GOT3 (cell line): ENCODE measurements around the gene ARL8B.
"Not testable (repeated sequence)": the region's sequence is repeated elsewhere in the genome, so short reads cannot be mapped to it uniquely, and the experiment has no call there.

Experiments used
- DNase-seq: peaks from one replicate; lab custom pipeline; 2025; ENCODE audit warnings: mixed read lengths; lab: John Stamatoyannopoulos, UW

Gene ARL8B

DNA sequence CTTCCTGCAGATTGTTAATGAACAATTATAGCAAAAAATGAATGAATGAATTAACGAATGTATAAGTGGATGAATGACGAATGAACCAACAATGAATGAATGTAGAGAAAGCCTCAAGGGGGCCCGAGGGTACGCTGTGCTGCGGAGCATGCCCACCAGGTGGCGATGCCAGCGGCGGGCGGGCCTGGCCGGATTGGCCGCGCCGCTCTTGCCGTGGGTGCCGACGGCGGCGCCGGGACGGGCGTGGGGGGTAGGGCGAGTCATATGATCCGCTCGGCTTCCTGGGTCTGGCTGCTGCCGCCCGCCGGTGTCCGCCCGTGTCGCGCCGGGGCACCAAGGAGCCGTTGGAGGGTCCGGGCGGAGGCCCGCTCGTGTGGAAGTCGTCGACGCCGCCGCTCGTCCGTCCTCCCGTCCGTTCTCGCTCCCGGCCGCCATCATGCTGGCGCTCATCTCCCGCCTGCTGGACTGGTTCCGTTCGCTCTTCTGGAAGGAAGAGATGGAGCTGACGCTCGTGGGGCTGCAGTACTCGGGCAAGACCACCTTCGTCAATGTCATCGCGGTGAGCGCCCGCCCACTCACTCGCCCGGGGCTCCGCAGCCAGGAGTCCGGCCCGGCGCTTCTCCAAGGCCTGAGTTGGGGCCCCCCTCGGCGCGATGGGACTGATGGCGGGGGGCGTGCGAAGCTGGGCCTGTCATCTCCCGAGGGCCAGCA, at the start of gene ARL8B:
Gene ARL8B, plus strand, starts transcription at position 263 of the 711 bp plus-strand sequence. Its CDS starts 174 bp downstream, at position 437.
- DNase-seq = peak; percentile 77

DNA sequence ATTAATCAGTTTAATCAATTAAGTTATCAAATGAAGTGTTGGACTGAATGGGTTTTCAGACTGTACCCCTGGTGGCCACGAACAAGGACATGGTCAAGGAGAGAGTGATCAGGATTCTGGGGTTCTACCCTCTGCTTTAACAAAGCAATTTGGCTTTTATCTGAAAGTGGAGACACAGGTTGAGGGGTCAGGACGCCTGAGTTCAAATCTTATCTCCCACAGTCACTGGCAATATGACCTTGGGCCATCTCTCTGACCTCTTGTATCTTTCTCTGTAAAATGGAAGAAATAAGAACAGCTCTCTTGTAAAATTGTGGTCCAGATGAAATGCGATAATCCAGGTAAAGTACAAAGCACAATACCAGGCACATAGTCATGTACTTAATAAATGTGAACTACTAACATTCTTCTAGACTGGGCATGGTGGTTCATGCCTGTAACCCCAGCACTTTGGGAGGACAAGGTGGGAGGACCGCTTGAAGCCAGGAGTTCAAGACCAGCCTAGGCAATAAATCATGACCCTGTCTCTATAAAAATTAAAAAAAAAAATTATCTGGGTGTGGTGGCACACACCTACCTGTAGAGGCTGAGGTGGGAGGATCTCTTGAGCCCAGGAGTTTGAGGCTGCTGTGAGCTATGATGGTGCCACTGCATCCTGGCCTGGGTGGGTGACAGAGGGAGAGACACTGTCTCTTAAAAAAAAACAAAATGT, 48.6 kb upstream of the ARL8B start:
- DNase-seq = no peak

DNA sequence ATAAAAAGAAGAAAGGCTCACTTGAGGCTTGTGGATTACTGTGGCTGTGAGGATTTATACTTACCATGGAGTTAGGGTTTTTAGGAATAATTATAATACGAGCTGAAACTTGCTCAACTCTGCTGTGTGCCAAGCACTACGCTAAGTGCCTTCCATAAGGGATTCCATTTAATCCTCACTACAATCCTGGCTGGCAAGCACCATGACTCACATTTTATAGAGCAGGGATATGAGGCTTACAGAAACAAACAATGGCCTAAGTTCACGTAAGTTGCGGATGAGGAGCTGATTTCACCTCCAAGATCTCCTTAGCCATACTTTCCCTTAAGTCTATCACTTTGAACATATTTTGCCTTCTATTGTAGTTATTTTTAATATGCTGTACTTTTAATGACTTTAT, 43.9 kb upstream of the ARL8B start:
- DNase-seq = no peak

DNA sequence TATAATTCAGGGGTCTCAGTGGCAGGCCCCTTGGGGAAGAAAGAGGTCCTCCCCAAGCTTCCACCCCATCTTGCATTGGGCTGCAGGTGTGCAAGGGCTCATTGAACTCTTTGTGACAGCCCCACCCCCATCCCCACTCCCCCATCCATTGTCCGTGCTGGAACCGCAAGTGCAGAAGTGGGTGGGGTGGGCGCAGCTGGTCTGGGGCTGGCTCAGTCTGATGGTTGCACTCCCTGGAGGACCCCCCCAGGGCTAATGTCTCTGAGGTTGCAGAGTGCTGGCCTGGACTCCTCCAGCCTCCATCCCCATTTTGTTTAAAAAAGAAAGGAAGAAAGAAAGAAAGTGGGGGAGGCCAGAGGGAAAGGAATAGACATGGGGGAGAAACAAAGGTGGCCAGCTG, 42.3 kb upstream of the ARL8B start:
- DNase-seq = no peak

DNA sequence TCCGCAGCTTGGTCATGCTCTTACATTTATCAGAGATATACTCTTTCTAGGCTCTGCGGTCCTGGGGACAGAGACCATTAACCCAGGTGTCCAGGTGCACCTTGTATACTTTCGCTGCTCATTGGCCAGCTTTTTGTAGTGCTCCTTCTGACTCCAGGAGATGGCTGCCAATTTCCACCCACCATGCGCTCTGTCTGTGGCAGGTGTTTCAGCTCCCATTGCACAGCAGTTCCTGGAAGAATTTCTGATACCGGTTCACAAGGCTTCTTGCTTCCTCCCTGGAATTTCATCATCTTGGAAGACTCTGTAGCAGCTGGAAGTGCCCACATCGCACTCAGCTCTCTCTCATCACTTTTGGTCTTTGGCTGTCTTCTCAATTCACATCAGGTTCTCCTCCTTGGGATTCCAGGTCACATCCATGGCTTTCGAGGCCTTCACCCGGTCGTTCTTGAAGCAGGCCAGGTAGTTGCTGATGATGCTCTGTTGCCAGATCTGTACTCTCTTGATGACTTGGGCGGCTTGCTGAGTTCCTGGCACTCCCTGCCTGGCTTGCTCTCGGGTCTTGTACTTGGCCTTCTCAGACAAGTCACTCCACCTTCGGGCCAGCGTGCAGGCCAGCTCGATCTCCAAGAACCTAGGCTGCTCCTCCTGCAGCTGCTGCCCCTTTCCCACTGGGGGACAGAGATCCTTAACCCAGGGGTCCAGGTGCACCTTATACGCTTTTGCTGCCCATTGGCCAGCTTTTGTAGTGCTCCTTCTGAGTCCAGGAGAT, 41.1 kb upstream of the ARL8B start:
- no peak for DNase-seq

DNA sequence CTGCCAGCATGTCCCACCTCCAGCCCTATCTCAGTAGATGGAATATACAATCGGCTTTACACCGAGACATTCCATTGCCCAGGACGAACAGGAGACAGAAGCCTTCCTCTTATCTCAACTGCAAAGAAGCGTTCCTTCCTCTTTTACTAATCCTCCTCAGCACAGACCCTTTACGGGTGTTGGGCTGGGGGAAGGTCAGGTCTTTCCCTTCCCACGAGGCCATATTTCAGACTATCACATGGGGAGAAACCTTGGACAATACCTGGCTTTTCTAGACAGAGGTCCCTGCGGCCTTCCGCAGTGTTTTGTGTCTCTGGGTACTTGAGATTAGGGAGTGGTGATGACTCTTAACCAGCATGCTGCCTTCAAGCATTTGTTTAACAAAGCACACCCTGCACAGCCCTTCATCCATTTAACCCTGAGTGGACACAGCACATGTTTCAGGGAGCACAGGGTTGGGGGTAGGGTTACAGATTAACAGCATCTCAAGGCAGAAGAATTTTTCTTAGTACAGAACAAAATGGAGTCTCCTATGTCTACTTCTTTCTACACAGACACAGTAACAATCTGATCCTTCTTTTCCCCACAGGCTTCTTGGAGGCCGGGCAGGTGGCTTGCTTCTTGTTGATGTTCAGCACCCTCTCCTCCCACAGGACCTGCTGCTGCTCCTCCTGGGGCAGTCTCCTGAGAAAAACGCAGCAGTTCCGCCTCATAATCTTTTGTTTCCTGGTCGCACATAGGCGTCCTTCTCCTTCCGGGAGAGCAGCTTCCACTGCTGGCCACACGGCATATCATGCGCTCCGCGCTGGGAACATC, 39.9 kb upstream of the ARL8B start:
- DNase-seq = not testable (repeated sequence)

DNA sequence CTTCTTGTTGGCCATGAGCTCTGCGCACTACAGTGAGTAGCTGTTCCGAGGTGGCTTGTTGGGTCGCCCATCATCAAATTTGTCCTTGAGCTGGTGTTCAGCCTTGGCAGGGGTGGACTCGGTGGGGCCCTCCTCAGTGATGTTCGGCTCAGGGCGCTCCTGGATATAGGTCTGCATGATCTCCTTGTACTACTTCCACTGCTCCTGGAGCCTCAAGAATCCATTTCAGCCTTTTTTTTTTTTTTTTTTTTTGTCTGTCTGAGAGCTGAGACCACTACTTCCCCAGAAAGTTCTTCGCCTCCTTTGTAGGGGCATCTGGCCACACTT, 39.3 kb upstream of the ARL8B start:
- DNase-seq = no peak

DNA sequence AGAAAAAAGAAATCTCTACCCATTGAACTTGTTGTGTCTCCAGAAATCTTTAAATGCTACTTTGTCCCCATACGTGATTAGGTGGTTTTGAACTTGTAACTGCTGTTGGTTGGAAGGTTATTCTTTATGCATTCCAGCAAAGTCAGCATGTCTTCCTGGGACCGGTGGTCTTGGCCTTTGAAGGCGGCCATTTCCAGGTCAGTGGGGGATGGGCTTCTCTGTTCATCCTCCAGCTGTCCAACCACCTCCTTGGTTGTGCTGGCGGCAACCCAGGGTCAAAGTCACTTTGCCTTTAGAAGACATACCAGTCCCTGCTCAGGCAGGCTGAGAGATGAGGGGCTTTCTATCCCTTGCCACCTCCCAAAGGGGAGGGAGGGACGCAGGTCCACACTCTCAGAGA, 37.9 kb upstream of the ARL8B start:
- DNase-seq = no peak

DNA sequence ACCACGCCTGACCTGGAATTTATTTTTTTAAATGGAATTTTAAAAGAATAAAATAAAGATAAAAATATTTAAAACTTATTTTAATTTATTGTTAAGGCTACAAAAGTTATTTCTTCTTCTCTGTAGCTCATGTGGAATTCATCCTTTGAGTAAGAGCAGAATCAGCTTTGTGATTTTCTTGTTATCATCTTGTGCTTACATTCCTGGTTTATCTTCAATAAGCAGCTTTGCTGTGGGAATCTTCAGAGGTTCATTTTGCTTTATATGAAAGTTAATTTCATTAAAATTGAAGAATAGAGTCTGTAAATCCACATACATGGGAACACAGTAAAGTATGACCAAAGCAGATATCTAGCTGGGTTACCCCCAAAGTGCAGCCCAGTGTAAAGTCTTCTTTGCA, 35.4 kb upstream of the ARL8B start:
- no peak for DNase-seq

DNA sequence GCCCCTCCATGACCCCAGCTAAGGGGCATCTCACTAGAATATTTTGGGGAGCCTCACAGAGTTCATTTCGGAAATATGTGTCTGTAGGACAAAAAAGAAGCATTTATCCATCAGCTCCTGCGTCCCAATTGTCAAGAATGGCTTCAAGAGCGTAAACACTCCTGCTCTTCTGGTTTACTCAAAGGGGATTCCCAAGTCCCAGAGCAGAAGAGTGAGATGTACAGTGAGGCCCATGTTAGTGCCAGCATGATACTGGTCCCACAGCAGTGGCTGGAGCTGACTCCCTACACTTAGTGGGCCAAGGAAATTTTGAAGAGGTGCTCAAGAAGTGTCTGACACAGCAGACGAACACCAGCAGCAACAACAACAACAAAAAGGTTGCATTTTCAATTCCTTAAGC, 34.9 kb upstream of the ARL8B start:
- DNase-seq = no peak

DNA sequence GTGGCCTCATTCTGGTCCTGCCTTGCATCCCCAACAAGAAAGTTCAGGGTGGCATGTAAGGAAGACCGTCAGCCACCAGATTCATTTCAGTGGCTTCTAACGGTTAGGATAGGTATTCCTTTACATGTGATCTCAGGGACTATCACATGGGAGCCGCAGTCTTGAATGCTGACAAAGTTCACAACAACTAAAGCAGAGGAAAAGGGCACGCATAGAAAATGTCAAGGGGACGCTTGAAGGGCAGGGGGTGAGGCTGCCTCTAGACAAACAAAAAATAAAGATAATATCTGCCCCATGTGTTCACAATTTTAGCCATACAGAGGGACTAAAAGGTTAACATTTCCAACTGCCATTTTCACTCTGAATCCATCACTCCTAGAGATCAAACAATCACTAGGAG, 31.9 kb upstream of the ARL8B start:
- DNase-seq = no peak

DNA sequence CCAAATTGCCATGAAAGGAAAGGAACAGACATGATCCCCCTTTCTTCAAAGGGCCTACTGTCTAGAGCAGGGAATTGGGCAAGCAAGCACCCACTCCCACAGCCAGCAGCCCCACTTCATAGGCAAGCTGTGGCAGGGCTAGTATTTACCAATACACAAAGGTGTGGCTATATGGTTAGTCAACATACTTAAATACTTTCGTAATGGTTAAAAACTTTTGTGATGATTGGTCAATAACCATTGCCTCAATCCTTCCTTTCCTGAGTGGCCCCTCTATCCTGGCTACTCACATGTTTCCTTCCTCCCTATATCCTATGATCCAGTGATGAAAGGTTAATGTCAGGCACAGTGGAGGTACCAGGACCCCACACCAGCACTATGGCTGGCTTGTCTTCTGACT, 30.1 kb upstream of the ARL8B start:
- no peak for DNase-seq

DNA sequence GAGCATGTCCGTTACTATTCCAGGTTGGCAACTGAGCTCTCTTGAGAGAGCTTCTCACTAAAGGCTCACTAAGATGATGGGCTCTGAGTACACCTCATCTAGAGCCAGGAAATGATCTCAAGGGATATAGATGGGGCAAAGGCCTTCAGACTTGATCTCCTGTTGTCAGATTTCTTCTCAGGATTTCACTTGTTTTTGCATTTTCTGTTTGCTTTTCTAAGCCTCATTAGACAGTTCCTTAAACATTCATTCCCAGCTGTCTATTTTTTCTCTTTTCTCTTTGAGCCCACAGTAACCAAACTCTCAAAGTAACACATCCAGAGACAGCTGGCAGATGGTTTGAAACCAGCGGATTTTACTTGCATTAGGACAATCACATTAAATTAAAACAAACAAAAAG, 28.4 kb upstream of the ARL8B start:
- no peak for DNase-seq

DNA sequence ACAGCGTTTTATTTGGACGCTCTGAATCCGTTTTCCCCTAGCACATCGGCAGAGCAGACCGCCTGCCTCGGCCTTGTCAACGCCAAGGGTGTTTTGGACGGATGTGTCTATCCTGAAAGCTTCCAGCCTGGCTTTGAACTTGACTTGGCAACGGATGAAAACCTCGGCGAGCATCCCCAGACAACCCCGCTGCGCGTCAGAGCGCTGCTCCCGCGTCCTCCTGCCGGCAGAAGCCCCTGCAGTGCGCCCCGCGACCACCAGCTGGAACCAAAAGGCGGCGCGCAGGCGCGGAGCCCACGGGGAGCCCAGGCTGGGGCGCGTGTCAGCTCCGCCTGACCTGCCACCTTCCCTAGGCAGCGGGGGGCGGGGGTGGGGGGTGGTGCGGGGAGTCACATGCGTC, 26.2 kb upstream of the ARL8B start:
- DNase-seq = no peak

DNA sequence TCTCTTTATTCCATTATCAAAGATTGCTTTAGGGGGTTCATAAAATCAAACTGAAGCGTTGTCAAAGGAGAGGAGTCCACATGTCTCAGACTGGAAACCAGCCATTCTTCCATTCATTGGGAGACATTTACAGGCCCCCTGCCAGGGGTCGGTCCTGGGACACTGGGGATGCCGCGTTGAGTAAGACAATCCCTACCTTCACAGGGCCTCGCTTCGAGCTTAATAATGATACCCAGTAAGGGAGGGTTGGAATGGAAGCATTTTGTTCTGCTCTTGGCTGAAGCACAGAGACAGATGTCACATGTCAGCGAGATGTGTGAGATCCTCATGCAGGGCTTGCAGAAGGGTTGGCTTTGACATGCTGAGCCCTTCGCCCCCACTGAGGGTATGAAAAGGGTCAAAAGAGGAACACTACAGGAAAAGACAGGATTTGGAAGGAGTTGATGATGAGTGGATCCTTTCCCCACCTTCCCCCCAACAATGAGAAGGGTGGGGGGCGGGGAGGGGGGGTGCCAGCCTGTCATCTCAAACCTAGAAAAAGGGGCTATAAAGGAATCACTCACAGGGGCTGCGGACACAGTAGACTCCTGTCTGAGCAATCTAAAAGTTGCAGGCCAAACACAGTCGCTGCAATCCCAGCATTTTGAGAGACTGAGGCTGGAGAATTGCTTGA, 25.6 kb upstream of the ARL8B start:
- no peak for DNase-seq

DNA sequence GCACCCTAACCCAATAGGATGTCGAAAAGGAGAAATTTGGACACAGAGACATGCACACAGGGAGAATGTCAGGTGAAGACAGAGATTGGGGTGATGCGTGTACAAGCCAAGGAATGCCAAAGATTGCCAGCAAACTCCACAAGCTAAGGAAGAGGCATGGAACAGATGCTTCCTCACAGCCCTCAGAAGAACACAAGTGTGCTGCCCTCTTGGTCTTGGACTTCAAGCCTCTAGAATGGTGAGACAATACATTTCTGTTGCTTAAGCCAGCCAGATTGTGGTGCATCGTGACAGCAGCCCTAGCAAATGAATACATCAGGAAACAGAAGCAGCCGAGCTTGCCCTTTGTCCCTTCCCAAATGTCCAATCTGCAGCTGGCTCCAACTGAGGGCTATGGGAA, 23.7 kb upstream of the ARL8B start:
- no peak for DNase-seq

DNA sequence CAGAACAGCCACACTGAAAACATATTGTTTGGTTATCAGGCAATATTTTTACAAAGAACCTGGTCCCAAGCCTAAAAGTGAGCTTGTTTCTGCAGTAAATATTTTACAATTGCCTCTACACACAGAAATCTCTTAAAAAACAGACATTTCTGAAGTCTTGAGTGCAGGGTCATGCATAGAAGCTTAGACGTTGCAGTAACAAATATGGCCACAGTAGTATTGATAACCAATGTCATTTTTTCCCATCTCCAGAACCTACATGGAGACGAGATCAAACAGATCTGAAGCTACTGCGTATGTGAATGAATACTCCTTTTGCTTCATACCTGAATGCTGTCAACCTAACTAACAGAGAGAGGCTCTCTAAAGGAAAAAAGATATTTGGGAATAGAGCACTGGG, 19.6 kb upstream of the ARL8B start:
- DNase-seq = no peak

DNA sequence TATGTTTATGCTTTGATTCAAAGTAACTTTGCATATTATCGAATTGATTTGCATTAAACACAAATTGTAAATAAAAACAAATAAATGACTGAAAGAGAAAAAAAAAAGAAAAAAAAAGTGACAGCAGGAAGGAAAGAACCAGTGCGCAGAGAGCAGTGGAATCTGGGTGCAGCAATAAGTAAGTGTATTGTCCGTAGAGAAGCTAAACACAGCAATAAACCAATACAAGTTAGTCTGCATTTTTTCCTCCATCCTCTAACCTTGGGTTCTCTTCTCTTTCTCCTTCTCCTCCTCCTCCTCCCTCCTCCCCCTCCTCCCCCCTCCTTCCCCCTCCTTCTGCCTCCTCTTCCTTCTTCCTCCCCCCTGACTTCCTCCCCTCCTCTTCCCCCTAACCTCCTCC, 18.3 kb upstream of the ARL8B start:
- no peak for DNase-seq

DNA sequence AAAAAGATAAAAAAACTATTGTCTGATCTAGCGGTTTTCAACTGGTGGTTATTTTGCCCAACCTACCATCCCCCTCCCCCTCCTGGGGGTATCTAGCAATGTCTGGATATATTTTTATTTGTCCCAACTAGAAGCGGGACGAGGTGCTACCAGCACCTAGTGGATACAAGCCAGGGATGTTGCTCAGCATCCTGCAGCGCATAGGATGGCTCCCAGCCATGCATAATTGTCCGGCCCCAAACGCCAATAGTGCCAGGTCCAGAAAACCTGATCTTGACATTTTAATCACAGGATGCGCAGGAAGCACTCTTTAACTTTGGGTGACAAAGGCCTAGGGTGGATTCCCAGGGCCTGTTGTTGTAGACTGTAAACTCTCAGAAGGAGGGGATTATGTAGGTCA, 17.0 kb upstream of the ARL8B start:
- no peak for DNase-seq

DNA sequence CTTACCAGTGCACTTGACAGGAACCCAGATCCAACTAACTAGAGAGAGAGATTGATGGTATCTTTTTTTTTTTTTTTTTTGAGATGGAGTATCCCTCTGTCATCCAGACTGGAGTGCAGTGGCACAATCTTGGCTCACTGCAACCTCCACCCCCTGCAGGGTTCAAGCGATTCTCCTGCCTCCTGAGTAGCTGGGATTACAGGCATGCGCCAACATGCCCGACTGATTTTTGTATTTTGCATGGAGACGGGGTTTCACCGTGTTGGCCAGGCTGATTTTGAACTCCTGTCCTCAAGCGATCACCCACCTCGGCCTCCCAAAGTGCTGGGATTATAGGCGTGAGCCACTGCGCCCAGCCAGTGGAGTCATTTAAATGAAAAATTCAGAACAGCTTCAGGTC, 15.7 kb upstream of the ARL8B start:
- not testable (repeated sequence) for DNase-seq

DNA sequence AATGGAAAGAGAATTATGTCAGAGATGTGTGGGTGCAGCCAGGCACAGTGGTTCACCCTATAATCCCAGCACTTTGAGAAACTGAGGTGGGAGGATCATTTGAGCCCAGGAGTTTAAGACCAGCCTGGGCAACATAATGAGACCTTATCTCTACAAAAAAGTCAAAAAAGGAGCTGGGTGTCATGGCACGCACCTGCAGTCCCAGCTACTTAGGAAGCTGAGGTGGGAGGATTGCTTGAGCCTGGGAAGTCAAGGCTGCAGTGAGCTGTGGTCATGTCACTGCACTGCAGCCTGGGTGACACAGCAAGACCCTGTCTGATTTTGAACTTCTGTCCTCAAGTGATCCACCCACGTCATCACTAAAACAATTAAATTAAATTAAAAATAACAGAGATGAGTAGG, 15.2 kb upstream of the ARL8B start:
- DNase-seq = not testable (repeated sequence)

DNA sequence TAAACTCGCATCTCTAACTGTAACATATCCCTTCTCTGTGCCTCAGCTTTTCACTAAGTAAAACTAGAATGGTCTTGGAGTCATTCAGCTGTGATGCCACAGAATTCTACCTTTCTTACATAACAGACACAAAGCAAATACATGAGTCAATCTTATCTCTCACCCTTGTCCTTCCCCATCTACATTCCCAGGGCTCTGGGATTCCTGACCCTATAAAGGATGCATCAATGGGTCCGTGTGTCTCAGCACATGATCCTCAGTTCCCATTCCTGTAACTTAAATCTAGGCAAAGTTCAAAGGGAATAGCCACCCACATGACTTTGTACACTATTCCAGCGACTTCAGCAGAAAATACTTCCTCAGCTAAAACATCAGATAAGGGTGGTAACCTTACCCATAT, 11.8 kb upstream of the ARL8B start:
- DNase-seq = no peak
